GM12878 (cell line): Measurements from ENCODE around the gene C10orf105. TPM values are rescaled to one million over a fixed set of nuclear protein-coding genes. Genes with fewer than 3 reads are reported as not detected.

Experiments used
- GATAD2B ChIP-seq: fragments of 450-650 bp; conservative IDR thresholded peaks from 2 replicates; pipeline ENCODE4 v1.6.1; 2017; ENCODE audit warnings: low read depth, mild to moderate bottlenecking, moderate library complexity
- PAX5 ChIP-seq: IDR thresholded peaks from 2 replicates; pipeline ENCODE4 v1.6.1; 2011; ENCODE audit warnings: low read depth, low read length, borderline replicate concordance
- SMAD1 ChIP-seq: fragments of 450-650 bp; IDR thresholded peaks from 2 replicates; pipeline ENCODE4 v1.6.1; 2018; ENCODE audit warnings: mild to moderate bottlenecking, low read depth; ENCODE audit not compliant: partially characterized antibody
- SRF ChIP-seq, 2 experiments: IDR thresholded peaks; 2 replicates each; pipeline ENCODE4 v1.6.1; 2011; ENCODE audit warnings: low read depth in 2 of 2, low read length in 2 of 2, mild to moderate bottlenecking in 1 of 2, moderate library complexity in 1 of 2
- STAT1 ChIP-seq: fragments of 450-650 bp; conservative IDR thresholded peaks from 2 replicates; pipeline ENCODE4 v1.6.1; 2014; ENCODE audit warnings: antibody characterized with exemption, mild to moderate bottlenecking
- ZNF274 ChIP-seq: IDR thresholded peaks from one replicate; pipeline ENCODE4 v1.8.0; 2011; ENCODE audit not compliant: insufficient read length, insufficient read depth
- polyA plus RNA-seq, 11 experiments: library from polyadenylated mRNA; depleted of rRNA in 4 of 11; unstranded in 6 of 11; stranded (reverse) in 5 of 11; fragments of >200 nt; fragmentation: Nextera tagmentation in 4 of 11; fragmentation: Illumina TruSeq in 1 of 11; extraction: Ambion mirVana in 4 of 11; extraction: Trizol in 1 of 11; gene quantifications; 1 replicate in 1 of 11; 2 replicates in 10 of 11; pipeline versions ENCODE4 v1.2.1 to v1.2.3, GENCODE V29; 2011 to 2016; ENCODE audit warnings: inconsistent platforms in 2 of 11, missing spikeins in 2 of 11, low read depth in 1 of 11
- total RNA-seq, 4 experiments: library from RNA; depleted of rRNA in 3 of 4; stranded (reverse); fragments of >200 nt in 3 of 4; fragmentation: Illumina TruSeq in 1 of 4; extraction: Trizol in 1 of 4; gene quantifications; 2 replicates each; pipeline versions ENCODE4 v1.2.1 to v1.2.3, GENCODE V29; 2013 to 2021
- TF ChIP-seq, protein P1 (sequence below): fragments of 450-650 bp; formaldehyde crosslinking; IDR thresholded peaks from 2 replicates; pipeline ENCODE4 v1.4.0; 2022; ENCODE audit warnings: mild to moderate bottlenecking, moderate library complexity
- TF ChIP-seq, protein P2 (sequence below): IDR thresholded peaks from 2 replicates; pipeline ENCODE4 v1.6.1; 2012; ENCODE audit warnings: improper control_type of control experiment, low read depth, low read length; ENCODE audit not compliant: insufficient replicate concordance
- TF ChIP-seq, protein P3 (sequence below): IDR thresholded peaks from 2 replicates; pipeline ENCODE4 v1.6.1; 2011; ENCODE audit warnings: borderline replicate concordance, low read depth, mild to moderate bottlenecking, moderate library complexity, low read length; ENCODE audit not compliant: insufficient read depth, poor library complexity, severe bottlenecking

C10orf105 gene
- total and polyA plus RNA-seq, 10 of the 15 experiments (the other 5 are each of a cell fraction or from before 2014, with no cell fraction given): 0.04 to 0.06 (median 0.05) TPM; not detected in 7

DNA sequence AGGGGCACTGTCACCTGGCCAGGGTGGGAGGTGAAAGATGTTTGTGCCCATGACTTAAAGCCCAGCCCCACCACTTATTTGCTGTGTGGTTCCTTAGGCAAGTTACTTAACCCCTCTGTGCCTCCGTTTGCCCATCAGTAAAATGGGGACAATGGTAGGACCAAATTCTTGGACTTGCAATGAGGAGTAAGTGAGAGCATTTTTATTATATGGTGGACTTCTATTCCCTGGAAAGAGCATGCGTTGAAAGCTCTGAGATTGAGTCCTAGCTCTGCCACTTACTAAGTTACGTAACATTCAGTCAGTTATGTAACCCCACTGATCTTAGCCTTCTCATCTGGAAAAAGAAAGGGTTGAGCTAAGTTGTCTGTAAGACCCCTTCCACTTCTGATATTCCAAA lies 35.0 kb upstream of the C10orf105 start (continued):
- TF ChIP-seq, protein P1, sequence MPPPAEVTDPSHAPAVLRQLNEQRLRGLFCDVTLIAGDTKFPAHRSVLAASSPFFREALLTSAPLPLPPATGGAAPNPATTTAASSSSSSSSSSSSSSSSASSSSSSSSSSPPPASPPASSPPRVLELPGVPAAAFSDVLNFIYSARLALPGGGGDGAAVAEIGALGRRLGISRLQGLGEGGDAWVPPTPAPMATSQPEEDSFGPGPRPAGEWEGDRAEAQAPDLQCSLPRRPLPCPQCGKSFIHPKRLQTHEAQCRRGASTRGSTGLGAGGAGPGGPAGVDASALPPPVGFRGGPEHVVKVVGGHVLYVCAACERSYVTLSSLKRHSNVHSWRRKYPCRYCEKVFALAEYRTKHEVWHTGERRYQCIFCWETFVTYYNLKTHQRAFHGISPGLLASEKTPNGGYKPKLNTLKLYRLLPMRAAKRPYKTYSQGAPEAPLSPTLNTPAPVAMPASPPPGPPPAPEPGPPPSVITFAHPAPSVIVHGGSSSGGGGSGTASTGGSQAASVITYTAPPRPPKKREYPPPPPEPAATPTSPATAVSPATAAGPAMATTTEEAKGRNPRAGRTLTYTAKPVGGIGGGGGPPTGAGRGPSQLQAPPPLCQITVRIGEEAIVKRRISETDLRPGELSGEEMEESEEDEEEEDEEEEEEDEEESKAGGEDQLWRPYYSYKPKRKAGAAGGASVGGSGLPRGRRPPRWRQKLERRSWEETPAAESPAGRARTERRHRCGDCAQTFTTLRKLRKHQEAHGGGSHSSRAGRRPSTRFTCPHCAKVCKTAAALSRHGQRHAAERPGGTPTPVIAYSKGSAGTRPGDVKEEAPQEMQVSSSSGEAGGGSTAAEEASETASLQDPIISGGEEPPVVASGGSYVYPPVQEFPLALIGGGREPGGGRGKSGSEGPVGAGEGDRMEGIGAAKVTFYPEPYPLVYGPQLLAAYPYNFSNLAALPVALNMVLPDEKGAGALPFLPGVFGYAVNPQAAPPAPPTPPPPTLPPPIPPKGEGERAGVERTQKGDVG (CRISPR knock-in tag): no peak
- TF ChIP-seq, protein P2, sequence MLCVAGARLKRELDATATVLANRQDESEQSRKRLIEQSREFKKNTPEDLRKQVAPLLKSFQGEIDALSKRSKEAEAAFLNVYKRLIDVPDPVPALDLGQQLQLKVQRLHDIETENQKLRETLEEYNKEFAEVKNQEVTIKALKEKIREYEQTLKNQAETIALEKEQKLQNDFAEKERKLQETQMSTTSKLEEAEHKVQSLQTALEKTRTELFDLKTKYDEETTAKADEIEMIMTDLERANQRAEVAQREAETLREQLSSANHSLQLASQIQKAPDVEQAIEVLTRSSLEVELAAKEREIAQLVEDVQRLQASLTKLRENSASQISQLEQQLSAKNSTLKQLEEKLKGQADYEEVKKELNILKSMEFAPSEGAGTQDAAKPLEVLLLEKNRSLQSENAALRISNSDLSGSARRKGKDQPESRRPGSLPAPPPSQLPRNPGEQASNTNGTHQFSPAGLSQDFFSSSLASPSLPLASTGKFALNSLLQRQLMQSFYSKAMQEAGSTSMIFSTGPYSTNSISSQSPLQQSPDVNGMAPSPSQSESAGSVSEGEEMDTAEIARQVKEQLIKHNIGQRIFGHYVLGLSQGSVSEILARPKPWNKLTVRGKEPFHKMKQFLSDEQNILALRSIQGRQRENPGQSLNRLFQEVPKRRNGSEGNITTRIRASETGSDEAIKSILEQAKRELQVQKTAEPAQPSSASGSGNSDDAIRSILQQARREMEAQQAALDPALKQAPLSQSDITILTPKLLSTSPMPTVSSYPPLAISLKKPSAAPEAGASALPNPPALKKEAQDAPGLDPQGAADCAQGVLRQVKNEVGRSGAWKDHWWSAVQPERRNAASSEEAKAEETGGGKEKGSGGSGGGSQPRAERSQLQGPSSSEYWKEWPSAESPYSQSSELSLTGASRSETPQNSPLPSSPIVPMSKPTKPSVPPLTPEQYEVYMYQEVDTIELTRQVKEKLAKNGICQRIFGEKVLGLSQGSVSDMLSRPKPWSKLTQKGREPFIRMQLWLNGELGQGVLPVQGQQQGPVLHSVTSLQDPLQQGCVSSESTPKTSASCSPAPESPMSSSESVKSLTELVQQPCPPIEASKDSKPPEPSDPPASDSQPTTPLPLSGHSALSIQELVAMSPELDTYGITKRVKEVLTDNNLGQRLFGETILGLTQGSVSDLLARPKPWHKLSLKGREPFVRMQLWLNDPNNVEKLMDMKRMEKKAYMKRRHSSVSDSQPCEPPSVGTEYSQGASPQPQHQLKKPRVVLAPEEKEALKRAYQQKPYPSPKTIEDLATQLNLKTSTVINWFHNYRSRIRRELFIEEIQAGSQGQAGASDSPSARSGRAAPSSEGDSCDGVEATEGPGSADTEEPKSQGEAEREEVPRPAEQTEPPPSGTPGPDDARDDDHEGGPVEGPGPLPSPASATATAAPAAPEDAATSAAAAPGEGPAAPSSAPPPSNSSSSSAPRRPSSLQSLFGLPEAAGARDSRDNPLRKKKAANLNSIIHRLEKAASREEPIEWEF: no peak
- TF ChIP-seq GATAD2B (no peak), ZNF274 (no peak), STAT1 (no peak), SRF (IDR thresholded peaks at IDR 0.05; ENCODE audit: low read depth in 2 of 2, low read length in 2 of 2) (no peak), SMAD1 (no peak), PAX5 (no peak)
- TF ChIP-seq, protein P3, sequence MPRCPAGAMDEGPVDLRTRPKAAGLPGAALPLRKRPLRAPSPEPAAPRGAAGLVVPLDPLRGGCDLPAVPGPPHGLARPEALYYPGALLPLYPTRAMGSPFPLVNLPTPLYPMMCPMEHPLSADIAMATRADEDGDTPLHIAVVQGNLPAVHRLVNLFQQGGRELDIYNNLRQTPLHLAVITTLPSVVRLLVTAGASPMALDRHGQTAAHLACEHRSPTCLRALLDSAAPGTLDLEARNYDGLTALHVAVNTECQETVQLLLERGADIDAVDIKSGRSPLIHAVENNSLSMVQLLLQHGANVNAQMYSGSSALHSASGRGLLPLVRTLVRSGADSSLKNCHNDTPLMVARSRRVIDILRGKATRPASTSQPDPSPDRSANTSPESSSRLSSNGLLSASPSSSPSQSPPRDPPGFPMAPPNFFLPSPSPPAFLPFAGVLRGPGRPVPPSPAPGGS: no peak
